CD4-positive, CD25-positive, alpha-beta regulatory T cell (primary cell): Measurements from ENCODE around the gene P3H3. TPM values are rescaled to one million over a fixed set of nuclear protein-coding genes. Genes with fewer than 3 reads are reported as not detected.
A peak's percentile ranks its signal among the peaks of the same experiment; 100 is the strongest.

Source experiments
- ATAC-seq, 2 donors: fragments of 150-1000 bp; cut with Tn5 transposase; one replicate each; pipeline ENCODE4 v1.10.0; 2021; ENCODE audit warnings: low read depth in 2 of 2, moderate number of reproducible peaks in 2 of 2, moderate library complexity in 1 of 2
- DNase-seq, 3 donors: peaks; one replicate each; pipeline versions ENCODE4 v3.0.0 to v3.0.0-alpha.2; 2012 to 2022; ENCODE audit warnings: mixed read lengths in 1 of 3
- H3K27ac ChIP-seq: one replicate; pipeline ENCODE4 v1.7.0; 2013; ENCODE audit warnings: mild to moderate bottlenecking, low read length; ENCODE audit not compliant: insufficient read depth, poor library complexity, severe bottlenecking
- H3K27me3 ChIP-seq: one replicate; pipeline ENCODE4 v1.7.0; 2013; ENCODE audit warnings: low read length; ENCODE audit not compliant: control insufficient read depth, insufficient read depth
- H3K36me3 ChIP-seq: one replicate; pipeline ENCODE4 v1.7.0; 2013; ENCODE audit warnings: mild to moderate bottlenecking, low read length, moderate library complexity; ENCODE audit not compliant: control insufficient read depth, insufficient read depth
- H3K4me1 ChIP-seq: 2 replicates; pipeline ENCODE4 v1.7.0; 2013; ENCODE audit warnings: mild to moderate bottlenecking, low read length; ENCODE audit not compliant: insufficient read depth, control insufficient read depth, poor library complexity, severe bottlenecking
- H3K4me3 ChIP-seq: one replicate; pipeline ENCODE4 v1.7.0; 2013; ENCODE audit warnings: low read depth, mild to moderate bottlenecking, low read length, moderate library complexity
- H3K9me3 ChIP-seq, 2 experiments: 1 replicate in 1 of 2; 2 replicates in 1 of 2; pipeline ENCODE4 v1.7.0; 2013; ENCODE audit warnings: low read length in 2 of 2, mild to moderate bottlenecking in 1 of 2, moderate library complexity in 1 of 2; ENCODE audit not compliant: control insufficient read depth in 2 of 2
- H3K27ac Mint-ChIP-seq, 3 donors: one replicate each; pipeline ENCODE4 v1.8.0; 2020 to 2022; ENCODE audit warnings: mild to moderate bottlenecking in 3 of 3, mixed read lengths in 3 of 3, moderate library complexity in 2 of 3
- H3K27me3 Mint-ChIP-seq: one replicate; pipeline ENCODE4 v1.8.0; 2022; ENCODE audit warnings: mild to moderate bottlenecking, mixed read lengths
- H3K36me3 Mint-ChIP-seq: one replicate; pipeline ENCODE4 v1.8.0; 2020; ENCODE audit warnings: mixed read lengths
- H3K4me1 Mint-ChIP-seq, 4 donors: one replicate each; pipeline ENCODE4 v1.8.0; 2020 to 2022; ENCODE audit warnings: mixed read lengths in 4 of 4, mild to moderate bottlenecking in 1 of 4
- H3K4me3 Mint-ChIP-seq, 4 donors: one replicate each; pipeline ENCODE4 v1.8.0; 2020 to 2022; ENCODE audit warnings: mild to moderate bottlenecking in 4 of 4, mixed read lengths in 4 of 4, moderate library complexity in 3 of 4
- H3K9me3 Mint-ChIP-seq, 7 donors: one replicate each; pipeline ENCODE4 v1.8.0; 2020 to 2022; ENCODE audit warnings: mixed read lengths in 7 of 7, mild to moderate bottlenecking in 3 of 7, moderate library complexity in 2 of 7
- polyA plus RNA-seq, 4 donors: library from polyadenylated mRNA; unstranded; fragments of 300-500 nt; fragmentation: Illumina TruSeq; gene quantifications; one replicate each; pipeline ENCODE4 v1.2.3, GENCODE V29; 2021
- total RNA-seq: library from RNA; stranded (reverse); gene quantifications from one replicate; pipeline ENCODE4 v1.2.3, GENCODE V29; 2022

The P3H3 gene
- total and polyA plus RNA-seq, 5 donors from 2014 or later = 0.64 to 1.4 (median 1.1) TPM; not detected in 1

DNA sequence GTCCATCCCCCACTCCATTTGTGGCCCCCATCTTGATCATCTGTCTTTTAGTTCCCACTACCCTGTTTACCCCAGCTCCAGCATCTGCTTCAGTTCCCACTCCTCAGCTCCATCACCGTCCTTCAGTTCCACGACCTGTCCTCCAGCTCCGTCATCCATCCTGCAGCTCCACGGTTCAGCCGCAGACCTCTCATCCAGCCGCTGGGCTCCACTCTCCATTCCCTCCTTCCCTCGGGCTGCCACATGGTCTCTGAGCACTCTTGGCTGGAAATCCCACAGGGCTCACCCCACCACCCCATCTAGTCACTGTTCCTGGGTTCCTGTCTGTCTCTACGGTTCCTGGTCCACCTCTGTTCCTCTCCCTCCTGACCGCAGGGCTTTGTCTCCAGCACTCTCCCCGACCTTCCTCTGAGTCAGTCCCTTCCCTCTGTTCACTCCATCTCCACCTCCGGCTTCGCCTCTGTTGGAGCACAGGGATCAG lies 3.3 kb upstream of the P3H3 start:
- Histone ChIP-seq H3K4me3 (no peak overlapping the region), H3K36me3 (no peaks in the 10 kb centered on the region), H3K27me3 (peaks cover 10% of the 10 kb centered on the region), H3K9me3 (no peaks in the 10 kb centered on the region), H3K4me1 (peaks cover 34% of the 10 kb centered on the region), H3K27ac (no peak overlapping the region)
- DNase-seq (no peak), ATAC-seq (no peak)
- peaks cover 0 to 47% (median 18%) of the 10 kb centered on the region in 4 donors for H3K4me1 Mint-ChIP-seq
- no peaks in the 10 kb centered on the region for H3K36me3 Mint-ChIP-seq
- H3K27ac Mint-ChIP-seq = no peak overlapping the region
- H3K9me3 Mint-ChIP-seq = peaks cover 0 to 3% (median 0%) of the 10 kb centered on the region in 7 donors
- H3K27me3 Mint-ChIP-seq = peaks cover 66% of the 10 kb centered on the region
- H3K4me3 Mint-ChIP-seq = no peak overlapping the region

- Histone ChIP-seq H3K27me3 (peaks cover 13% of the 10 kb centered on the region), H3K9me3 (no peaks in the 10 kb centered on the region), H3K4me1 (peaks cover 34% of the 10 kb centered on the region), H3K4me3 (no peak overlapping the region), H3K27ac (no peak overlapping the region), H3K36me3 (no peaks in the 10 kb centered on the region)
- Mint-ChIP-seq H3K4me1 (peaks cover 0 to 47% (median 16%) of the 10 kb centered on the region in 4 donors), H3K9me3 (peaks cover 0 to 3% (median 0%) of the 10 kb centered on the region in 7 donors), H3K4me3 (peak overlapping the region in 2 of 4 donors; percentile 39 to 59), H3K27ac (no peak overlapping the region), H3K27me3 (peaks cover 73% of the 10 kb centered on the region), H3K36me3 (no peaks in the 10 kb centered on the region)
- ATAC-seq (peak; percentile 57 to 58), DNase-seq (peak; percentile 68 to 78 (median 73))
These were observed 2.6 kb upstream of the P3H3 start for GRCh38 chr12:6825398-6826124.

DNA sequence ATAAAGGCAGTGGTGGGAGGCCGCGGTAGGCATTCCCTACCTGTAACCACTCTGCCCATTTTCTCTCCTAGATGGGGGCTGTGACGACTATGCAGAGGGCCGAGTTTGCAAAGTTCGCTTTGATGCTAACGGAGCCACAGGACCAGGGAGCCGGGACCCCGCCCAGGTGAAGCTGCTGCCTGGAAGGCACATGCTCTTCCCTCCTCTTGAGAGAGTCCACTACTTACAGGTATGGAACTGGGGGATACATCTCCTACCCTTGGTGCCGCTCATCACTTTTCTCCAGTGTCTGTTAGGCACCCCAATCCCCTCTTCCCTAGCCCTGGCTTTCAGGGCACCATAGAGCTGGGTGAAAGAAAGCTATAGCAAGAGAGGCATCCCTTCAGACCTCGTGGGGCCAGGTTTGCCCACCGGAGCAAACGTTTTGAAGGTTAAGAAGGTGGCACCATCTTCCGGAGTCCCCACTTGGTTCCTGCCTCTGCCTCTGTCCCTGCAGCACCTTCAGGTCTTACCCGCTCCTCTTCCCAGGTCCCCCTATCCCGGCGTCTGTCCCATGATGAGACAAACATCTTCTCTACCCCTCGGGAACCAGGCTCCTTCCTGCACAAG lies 2.0 kb upstream of the P3H3 start:
- Mint-ChIP-seq H3K4me3 (peak overlapping the region in 3 of 4 donors; percentile 39 to 59 (median 43)), H3K27me3 (peaks cover 74% of the 10 kb centered on the region)

DNA sequence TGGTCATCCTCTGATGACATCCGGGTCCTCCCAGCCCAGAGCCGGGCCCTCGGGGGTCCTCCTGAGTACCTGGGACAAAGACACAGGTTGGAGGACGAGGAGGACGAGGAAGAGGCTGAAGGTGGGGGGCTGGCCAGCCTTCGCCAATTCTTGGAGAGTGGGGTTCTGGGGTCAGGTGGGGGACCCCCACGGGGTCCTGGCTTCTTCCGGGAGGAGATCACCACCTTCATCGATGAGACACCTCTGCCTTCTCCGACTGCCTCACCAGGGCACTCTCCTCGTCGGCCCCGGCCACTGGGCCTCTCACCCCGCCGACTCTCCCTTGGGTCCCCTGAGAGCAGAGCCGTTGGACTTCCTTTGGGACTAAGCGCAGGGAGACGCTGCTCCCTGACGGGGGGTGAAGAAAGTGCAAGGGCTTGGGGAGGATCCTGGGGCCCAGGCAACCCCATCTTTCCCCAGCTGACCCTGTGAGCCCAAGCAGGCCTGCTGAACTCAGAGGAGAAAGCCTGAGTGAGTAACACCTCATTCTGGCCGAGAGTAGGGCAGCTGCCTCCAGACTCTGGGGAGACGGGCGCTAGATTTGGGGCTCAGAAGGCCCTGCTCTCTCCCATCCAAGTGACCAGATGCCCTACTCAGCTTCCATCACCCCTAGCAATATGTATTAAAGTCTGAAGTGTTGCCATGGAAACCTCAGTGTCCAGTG lies 1.3 kb upstream of the P3H3 start:
- no peak overlapping the region for H3K4me3 ChIP-seq
- H3K36me3 ChIP-seq = no peaks in the 10 kb centered on the region
- no peak for ATAC-seq
- peaks cover 23% of the 10 kb centered on the region for H3K4me1 ChIP-seq
- Mint-ChIP-seq H3K27ac (no peak overlapping the region), H3K36me3 (no peaks in the 10 kb centered on the region), H3K4me3 (peak overlapping the region; percentile 77 to 92 (median 81)), H3K27me3 (peaks cover 75% of the 10 kb centered on the region), H3K4me1 (peaks cover 0 to 37% (median 10%) of the 10 kb centered on the region in 4 donors), H3K9me3 (peaks cover 0 to 3% (median 0%) of the 10 kb centered on the region in 7 donors)
- H3K9me3 ChIP-seq = no peaks in the 10 kb centered on the region
- no peak for DNase-seq
- no peak overlapping the region for H3K27ac ChIP-seq
- peaks cover 15% of the 10 kb centered on the region for H3K27me3 ChIP-seq

More for the DNA sequence above, 2.0 kb upstream of the P3H3 start:
- Histone ChIP-seq H3K4me1 (peaks cover 28% of the 10 kb centered on the region), H3K27ac (no peak overlapping the region), H3K9me3 (no peaks in the 10 kb centered on the region), H3K36me3 (no peaks in the 10 kb centered on the region), H3K4me3 (no peak overlapping the region), H3K27me3 (peaks cover 15% of the 10 kb centered on the region)
- peaks cover 0 to 40% (median 11%) of the 10 kb centered on the region in 4 donors for H3K4me1 Mint-ChIP-seq
- no peak overlapping the region for H3K27ac Mint-ChIP-seq
- ATAC-seq (no peak), DNase-seq (no peak)
- no peaks in the 10 kb centered on the region for H3K36me3 Mint-ChIP-seq
- peaks cover 0 to 3% (median 0%) of the 10 kb centered on the region in 7 donors for H3K9me3 Mint-ChIP-seq

- no peak overlapping the region for H3K27ac ChIP-seq
- no peaks in the 10 kb centered on the region for H3K9me3 ChIP-seq
- no peak overlapping the region for H3K4me3 ChIP-seq
- ATAC-seq (no peak), DNase-seq (peak in 1 of 3 donors; percentile 43)
- peaks cover 22% of the 10 kb centered on the region for H3K4me1 ChIP-seq
- Mint-ChIP-seq H3K27me3 (peaks cover 76% of the 10 kb centered on the region), H3K36me3 (no peaks in the 10 kb centered on the region), H3K27ac (no peak overlapping the region), H3K4me3 (peak overlapping the region; percentile 77 to 92 (median 81)), H3K9me3 (peaks cover 0 to 3% (median 0%) of the 10 kb centered on the region in 7 donors), H3K4me1 (peaks cover 0 to 31% (median 10%) of the 10 kb centered on the region in 4 donors)
- peaks cover 15% of the 10 kb centered on the region for H3K27me3 ChIP-seq
- no peaks in the 10 kb centered on the region for H3K36me3 ChIP-seq
These were observed 733 bp upstream of the P3H3 start for GRCh38 chr12:6827437-6827911.

DNA sequence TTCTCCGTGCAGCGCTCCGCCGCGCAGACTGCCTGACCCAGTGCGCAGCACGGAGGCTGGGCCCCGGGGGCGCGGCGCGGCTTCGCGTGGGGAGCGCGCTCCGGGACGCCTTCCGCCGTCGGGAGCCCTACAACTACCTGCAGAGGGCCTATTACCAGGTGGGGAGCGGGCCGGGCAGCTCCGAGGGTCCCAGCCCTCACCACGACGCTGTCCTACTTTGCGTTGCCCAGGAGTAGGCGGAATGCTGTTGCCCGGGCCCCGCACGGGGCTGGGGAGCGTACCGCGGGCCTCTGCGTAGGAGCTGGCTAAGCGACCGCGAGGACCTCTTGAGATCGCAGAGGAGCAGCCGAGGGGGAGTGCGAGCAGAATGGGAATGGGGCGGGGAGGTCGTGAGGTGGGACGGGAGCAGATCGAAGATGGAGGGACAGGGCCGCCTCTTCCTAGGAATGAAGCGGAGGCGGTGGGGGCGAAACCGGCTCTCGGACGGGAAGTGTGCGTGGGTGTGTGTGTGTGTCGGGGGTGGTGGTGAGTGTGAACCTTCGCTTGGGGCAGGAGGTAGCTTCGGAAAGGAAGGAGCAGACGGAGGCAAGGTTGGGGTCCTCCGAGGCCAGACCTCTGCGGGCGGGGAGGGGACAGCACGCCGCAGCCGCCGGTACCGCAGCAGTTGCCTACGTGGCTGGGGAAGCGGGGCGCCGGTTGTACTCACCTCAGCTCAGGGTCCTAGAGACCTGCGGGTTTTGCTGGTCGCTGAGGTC lies 751 bp downstream of the P3H3 start:
- no peaks in the 10 kb centered on the region for H3K36me3 ChIP-seq
- Mint-ChIP-seq H3K27me3 (peaks cover 70% of the 10 kb centered on the region), H3K4me3 (peak overlapping the region; percentile 80 to 93 (median 90)), H3K27ac (peak overlapping the region; percentile 78 to 90 (median 83)), H3K9me3 (peaks cover 0 to 3% (median 0%) of the 10 kb centered on the region in 7 donors), H3K4me1 (peaks cover 0 to 31% (median 10%) of the 10 kb centered on the region in 4 donors), H3K36me3 (no peaks in the 10 kb centered on the region)
- DNase-seq (peak in 1 of 3 donors; percentile 38), ATAC-seq (peak; percentile 62 to 66)
- H3K27ac ChIP-seq = no peak overlapping the region
- peaks cover 15% of the 10 kb centered on the region for H3K27me3 ChIP-seq
- peaks cover 22% of the 10 kb centered on the region for H3K4me1 ChIP-seq
- H3K4me3 ChIP-seq = peak overlapping the region; percentile 7
- H3K9me3 ChIP-seq = no peaks in the 10 kb centered on the region
